BE2C (cell line): ENCODE data around the gene IQSEC3.

Experiments used
- DNase-seq: peaks from one replicate; pipeline ENCODE4 v3.0.0-alpha.2; 2020
- H3K27me3 ChIP-seq: fragments of 250-450 bp; sonication (Bioruptor Pico); 2 replicates; pipeline ENCODE4 v1.5.1; 2020; ENCODE audit warnings: mild to moderate bottlenecking
- H3K36me3 ChIP-seq: fragments of 250-450 bp; sonication (Bioruptor Pico); 2 replicates; pipeline ENCODE4 v1.5.1; 2020; ENCODE audit warnings: mild to moderate bottlenecking
- H3K4me1 ChIP-seq: fragments of 250-450 bp; sonication (Bioruptor Pico); 2 replicates; pipeline ENCODE4 v1.5.1; 2020
- H3K4me3 ChIP-seq: 2 replicates; pipeline ENCODE4 v1.5.1; 2011; ENCODE audit warnings: low read depth, low read length
- H3K9me3 ChIP-seq: fragments of 250-450 bp; sonication (Bioruptor Pico); 2 replicates; pipeline ENCODE4 v1.5.1; 2020
- TF ChIP-seq, protein P1 (sequence below): IDR thresholded peaks from 2 replicates; pipeline ENCODE4 v1.5.1; 2012; ENCODE audit warnings: mild to moderate bottlenecking, low read depth, low read length

IQSEC3 gene

GRCh38 chr12:224330-224729, 157.8 kb downstream of the IQSEC3 start:
- Histone ChIP-seq H3K36me3 (no peaks in the 10 kb centered on the region), H3K4me3 (no peak overlapping the region), H3K9me3 (no peaks in the 10 kb centered on the region), H3K27me3 (no peaks in the 10 kb centered on the region), H3K4me1 (no peaks in the 10 kb centered on the region)
- TF ChIP-seq, protein P1, sequence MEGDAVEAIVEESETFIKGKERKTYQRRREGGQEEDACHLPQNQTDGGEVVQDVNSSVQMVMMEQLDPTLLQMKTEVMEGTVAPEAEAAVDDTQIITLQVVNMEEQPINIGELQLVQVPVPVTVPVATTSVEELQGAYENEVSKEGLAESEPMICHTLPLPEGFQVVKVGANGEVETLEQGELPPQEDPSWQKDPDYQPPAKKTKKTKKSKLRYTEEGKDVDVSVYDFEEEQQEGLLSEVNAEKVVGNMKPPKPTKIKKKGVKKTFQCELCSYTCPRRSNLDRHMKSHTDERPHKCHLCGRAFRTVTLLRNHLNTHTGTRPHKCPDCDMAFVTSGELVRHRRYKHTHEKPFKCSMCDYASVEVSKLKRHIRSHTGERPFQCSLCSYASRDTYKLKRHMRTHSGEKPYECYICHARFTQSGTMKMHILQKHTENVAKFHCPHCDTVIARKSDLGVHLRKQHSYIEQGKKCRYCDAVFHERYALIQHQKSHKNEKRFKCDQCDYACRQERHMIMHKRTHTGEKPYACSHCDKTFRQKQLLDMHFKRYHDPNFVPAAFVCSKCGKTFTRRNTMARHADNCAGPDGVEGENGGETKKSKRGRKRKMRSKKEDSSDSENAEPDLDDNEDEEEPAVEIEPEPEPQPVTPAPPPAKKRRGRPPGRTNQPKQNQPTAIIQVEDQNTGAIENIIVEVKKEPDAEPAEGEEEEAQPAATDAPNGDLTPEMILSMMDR = no peak
- no peak for DNase-seq

- Histone ChIP-seq H3K4me1 (no peaks in the 10 kb centered on the region), H3K27me3 (no peaks in the 10 kb centered on the region), H3K36me3 (no peaks in the 10 kb centered on the region), H3K9me3 (no peaks in the 10 kb centered on the region), H3K4me3 (no peak overlapping the region)
- TF ChIP-seq, protein P1 = no peak
- no peak for DNase-seq
These were observed 158.4 kb downstream of the IQSEC3 start for GRCh38 chr12:225012-225411.

GRCh38 chr12:226401-226800, 159.8 kb downstream of the IQSEC3 start:
- DNase-seq = no peak
- TF ChIP-seq, protein P1 = no peak

DNA sequence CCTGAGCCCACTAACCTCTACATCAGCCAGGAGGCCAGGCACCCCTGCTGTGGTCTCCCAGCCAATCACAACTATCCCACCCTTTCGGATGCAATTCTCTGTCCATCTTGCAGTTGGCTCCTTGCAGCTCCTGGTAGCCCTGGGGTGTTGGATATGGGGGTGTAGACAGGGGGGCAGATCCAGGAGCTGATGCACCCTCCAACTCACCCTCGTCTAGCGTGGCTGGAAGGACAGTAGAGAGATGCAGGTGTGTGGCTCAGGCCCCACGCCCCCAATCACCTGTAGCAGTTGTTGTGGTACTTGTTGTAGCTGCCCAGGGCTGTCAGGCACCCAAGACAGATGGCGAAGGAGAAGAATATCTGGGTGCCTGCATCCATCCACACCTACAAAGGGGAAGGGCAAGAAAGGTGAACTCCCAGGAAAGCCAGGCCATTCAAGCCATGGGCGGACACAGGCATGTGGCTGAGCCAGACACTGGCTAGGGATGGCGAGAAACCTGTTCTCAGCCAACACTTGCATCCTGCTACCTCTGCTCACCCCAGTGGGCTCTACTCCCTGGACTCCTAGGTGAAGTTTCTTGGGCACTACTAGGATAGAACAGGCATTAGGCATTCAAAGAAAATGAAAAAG, 160.8 kb downstream of the IQSEC3 start:
- no peak for DNase-seq
- Histone ChIP-seq H3K4me1 (no peaks in the 10 kb centered on the region), H3K9me3 (no peaks in the 10 kb centered on the region), H3K4me3 (no peak overlapping the region), H3K36me3 (no peaks in the 10 kb centered on the region), H3K27me3 (no peaks in the 10 kb centered on the region)
- TF ChIP-seq, protein P1 = no peak

More at GRCh38 chr12:226401-226800, 159.8 kb downstream of the IQSEC3 start:
- H3K27me3 ChIP-seq = no peaks in the 10 kb centered on the region
- no peaks in the 10 kb centered on the region for H3K36me3 ChIP-seq
- no peak overlapping the region for H3K4me3 ChIP-seq
- H3K9me3 ChIP-seq = no peaks in the 10 kb centered on the region
- no peaks in the 10 kb centered on the region for H3K4me1 ChIP-seq
